Measurements from ENCODE around the gene ITGB2.

Gene ITGB2

GRCh38 chr21:44920694-44921604, at the start of gene ITGB2:
TSS of gene ITGB2 (minus strand) at chr21:44920899. CDS start at chr21:44910782, 10,117 bp downstream.
- TF ChIP-seq, protein P1, sequence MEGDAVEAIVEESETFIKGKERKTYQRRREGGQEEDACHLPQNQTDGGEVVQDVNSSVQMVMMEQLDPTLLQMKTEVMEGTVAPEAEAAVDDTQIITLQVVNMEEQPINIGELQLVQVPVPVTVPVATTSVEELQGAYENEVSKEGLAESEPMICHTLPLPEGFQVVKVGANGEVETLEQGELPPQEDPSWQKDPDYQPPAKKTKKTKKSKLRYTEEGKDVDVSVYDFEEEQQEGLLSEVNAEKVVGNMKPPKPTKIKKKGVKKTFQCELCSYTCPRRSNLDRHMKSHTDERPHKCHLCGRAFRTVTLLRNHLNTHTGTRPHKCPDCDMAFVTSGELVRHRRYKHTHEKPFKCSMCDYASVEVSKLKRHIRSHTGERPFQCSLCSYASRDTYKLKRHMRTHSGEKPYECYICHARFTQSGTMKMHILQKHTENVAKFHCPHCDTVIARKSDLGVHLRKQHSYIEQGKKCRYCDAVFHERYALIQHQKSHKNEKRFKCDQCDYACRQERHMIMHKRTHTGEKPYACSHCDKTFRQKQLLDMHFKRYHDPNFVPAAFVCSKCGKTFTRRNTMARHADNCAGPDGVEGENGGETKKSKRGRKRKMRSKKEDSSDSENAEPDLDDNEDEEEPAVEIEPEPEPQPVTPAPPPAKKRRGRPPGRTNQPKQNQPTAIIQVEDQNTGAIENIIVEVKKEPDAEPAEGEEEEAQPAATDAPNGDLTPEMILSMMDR (conservative IDR thresholded peaks at IDR 0.05; ENCODE audit: low read length) = no peak
- H3K4me3 ChIP-seq (ENCODE audit: low read length) = no peak within 1 kb of the TSS
- no peak for DNase-seq (ENCODE audit: low read depth)

- DNase-seq (ENCODE audit: low read depth) = peak; percentile 52
- H3K4me3 ChIP-seq (ENCODE audit: low read length) = no peak overlapping the region
- TF ChIP-seq, protein P1 (conservative IDR thresholded peaks at IDR 0.05; ENCODE audit: low read length) = no peak
These were observed 49.4 kb upstream of the ITGB2 start for GRCh38 chr21:44969931-44970755.

GRCh38 chr21:44969066-44969670, 48.5 kb upstream of the ITGB2 start:
- TF ChIP-seq, protein P1 (conservative IDR thresholded peaks at IDR 0.05; ENCODE audit: low read length) = no peak
- H3K4me3 ChIP-seq (ENCODE audit: low read length) = no peak overlapping the region
- no peak for DNase-seq (ENCODE audit: low read depth)

- DNase-seq (ENCODE audit: low read depth) = no peak
- H3K4me3 ChIP-seq (ENCODE audit: low read length) = no peak overlapping the region
- TF ChIP-seq, protein P1 (conservative IDR thresholded peaks at IDR 0.05; ENCODE audit: low read length) = no peak
These were observed 46.7 kb upstream of the ITGB2 start for GRCh38 chr21:44967082-44968047.

GRCh38 chr21:44966135-44967081, 45.7 kb upstream of the ITGB2 start:
- H3K4me3 ChIP-seq (ENCODE audit: low read length) = no peak overlapping the region
- no peak for DNase-seq (ENCODE audit: low read depth)
- TF ChIP-seq, protein P1 (conservative IDR thresholded peaks at IDR 0.05; ENCODE audit: low read length) = no peak

Measured in AG10803 (cell line).